OCI-LY1 (cell line): ENCODE measurements around the gene COPS7B.
A peak's percentile ranks its signal among the peaks of the same experiment; 100 is the strongest.

Experiments used
- H2AFZ ChIP-seq: fragments of 200-600 bp; sonication (generic), shearing (Covaris generic); 2 replicates; pipeline ENCODE4 v1.6.0; 2014; ENCODE audit warnings: antibody characterized with exemption, mild to moderate bottlenecking, low read length
- H3F3A ChIP-seq: fragments of 200-600 bp; sonication (generic), shearing (Covaris generic); 2 replicates; pipeline ENCODE4 v1.6.0; 2014; ENCODE audit warnings: mild to moderate bottlenecking, antibody characterized with exemption, low read length, moderate library complexity; ENCODE audit not compliant: insufficient read depth
- H3K27ac ChIP-seq: fragments of 200-600 bp; sonication (generic); 2 replicates; pipeline ENCODE4 v1.5.1; 2014; ENCODE audit warnings: low read length, mixed run types, mild to moderate bottlenecking, low read depth; ENCODE audit not compliant: poor library complexity, severe bottlenecking
- H3K27me3 ChIP-seq: fragments of 200-600 bp; sonication (generic); 2 replicates; pipeline ENCODE4 v1.6.0; 2014; ENCODE audit warnings: antibody characterized with exemption, mild to moderate bottlenecking, low read length, moderate library complexity; ENCODE audit not compliant: insufficient read depth
- H3K36me3 ChIP-seq: fragments of 200-600 bp; sonication (generic); 2 replicates; pipeline ENCODE4 v1.6.1; 2014; ENCODE audit warnings: mild to moderate bottlenecking, antibody characterized with exemption, low read length, moderate library complexity, mixed read lengths; ENCODE audit not compliant: insufficient read depth
- H3K4me1 ChIP-seq: fragments of 200-600 bp; sonication (generic); 2 replicates; pipeline ENCODE4 v1.5.1; 2014; ENCODE audit warnings: mild to moderate bottlenecking, low read length, moderate library complexity; ENCODE audit not compliant: insufficient read depth, severe bottlenecking
- H3K4me2 ChIP-seq: fragments of 200-600 bp; sonication (generic), shearing (Covaris generic); 2 replicates; pipeline ENCODE4 v1.6.1; 2014; ENCODE audit warnings: low read length
- H3K4me3 ChIP-seq: fragments of 200-600 bp; sonication (generic); 2 replicates; pipeline ENCODE4 v1.5.1; 2014; ENCODE audit warnings: low read length, low read depth, mild to moderate bottlenecking, mixed read lengths; ENCODE audit not compliant: poor library complexity, severe bottlenecking
- H3K79me2 ChIP-seq: fragments of 200-600 bp; shearing (Covaris generic); 2 replicates; pipeline ENCODE4 v1.6.1; 2016; ENCODE audit warnings: mixed run types, low read length, mixed read lengths; ENCODE audit not compliant: insufficient read depth
- H3K9ac ChIP-seq: fragments of 200-600 bp; sonication (generic), shearing (Covaris generic); 2 replicates; pipeline ENCODE4 v1.6.1; 2014; ENCODE audit warnings: mild to moderate bottlenecking, low read length, mixed read lengths
- H3K9me2 ChIP-seq: fragments of 200-600 bp; sonication (generic), shearing (Covaris generic); 2 replicates; pipeline ENCODE4 v1.6.1; 2014; ENCODE audit warnings: low read depth, mild to moderate bottlenecking, low read length, mixed read lengths
- H3K9me3 ChIP-seq: fragments of 200-600 bp; shearing (Covaris generic); 2 replicates; pipeline ENCODE4 v1.6.1; 2014; ENCODE audit warnings: low read length, mixed read lengths
- H4K20me1 ChIP-seq: fragments of 200-600 bp; sonication (generic), shearing (Covaris generic); 2 replicates; pipeline ENCODE4 v1.6.0; 2016; ENCODE audit warnings: mild to moderate bottlenecking, low read length; ENCODE audit not compliant: insufficient read depth
- EZH2 ChIP-seq: fragments of 200-600 bp; sonication (generic), shearing (Covaris generic); IDR thresholded peaks from 2 replicates; pipeline ENCODE4 v1.8.0; 2017; ENCODE audit warnings: borderline replicate concordance, mixed run types, mild to moderate bottlenecking, antibody characterized with exemption, low read length, moderate library complexity, mixed read lengths
- TF ChIP-seq, protein P1 (sequence below): fragments of 200-600 bp; sonication (generic), shearing (Covaris generic); IDR thresholded peaks from 2 replicates; pipeline ENCODE4 v1.5.1; 2017; ENCODE audit warnings: mild to moderate bottlenecking, antibody characterized with exemption, low read length, moderate library complexity, mixed read lengths

Gene COPS7B

DNA sequence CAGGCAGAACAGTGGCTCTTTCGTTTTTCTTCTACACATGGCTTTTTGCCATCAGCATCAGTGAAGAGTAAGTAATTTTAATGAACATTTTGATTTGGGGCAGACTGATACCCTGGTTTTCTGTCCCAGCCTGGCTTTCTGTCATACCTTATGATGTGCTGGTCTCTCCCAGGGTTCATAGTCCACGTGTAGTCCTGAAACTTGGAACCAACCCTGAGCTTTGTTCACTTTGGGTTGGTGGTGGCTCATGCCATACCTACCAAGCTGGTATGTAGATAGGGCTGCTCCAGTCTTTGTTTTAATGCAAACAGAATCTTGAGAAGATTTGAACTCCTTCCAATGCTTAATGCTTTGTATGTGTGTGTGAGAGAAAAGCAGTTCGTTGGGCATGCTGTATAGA is 4.9 kb downstream of the COPS7B start:
- no peak overlapping the region for H3K4me3 ChIP-seq
- peaks cover 35% of the 10 kb centered on the region for H3K79me2 ChIP-seq
- no peak overlapping the region for H3K9ac ChIP-seq
- peaks cover 69% of the 10 kb centered on the region for H3K36me3 ChIP-seq
- H2AFZ ChIP-seq, result no peak overlapping the region
- H3K4me2 ChIP-seq, result no peak overlapping the region
- peaks cover 13% of the 10 kb centered on the region for H3K4me1 ChIP-seq
- no peaks in the 10 kb centered on the region for H3F3A ChIP-seq
- no peaks in the 10 kb centered on the region for H3K9me3 ChIP-seq
- H3K27me3 ChIP-seq, result no peaks in the 10 kb centered on the region
- H4K20me1 ChIP-seq, result no peaks in the 10 kb centered on the region; the same call in 1 of the 2 replicates
- no peaks in the 10 kb centered on the region for H3K9me2 ChIP-seq
- H3K27ac ChIP-seq, result no peak overlapping the region
- TF ChIP-seq, protein P1, sequence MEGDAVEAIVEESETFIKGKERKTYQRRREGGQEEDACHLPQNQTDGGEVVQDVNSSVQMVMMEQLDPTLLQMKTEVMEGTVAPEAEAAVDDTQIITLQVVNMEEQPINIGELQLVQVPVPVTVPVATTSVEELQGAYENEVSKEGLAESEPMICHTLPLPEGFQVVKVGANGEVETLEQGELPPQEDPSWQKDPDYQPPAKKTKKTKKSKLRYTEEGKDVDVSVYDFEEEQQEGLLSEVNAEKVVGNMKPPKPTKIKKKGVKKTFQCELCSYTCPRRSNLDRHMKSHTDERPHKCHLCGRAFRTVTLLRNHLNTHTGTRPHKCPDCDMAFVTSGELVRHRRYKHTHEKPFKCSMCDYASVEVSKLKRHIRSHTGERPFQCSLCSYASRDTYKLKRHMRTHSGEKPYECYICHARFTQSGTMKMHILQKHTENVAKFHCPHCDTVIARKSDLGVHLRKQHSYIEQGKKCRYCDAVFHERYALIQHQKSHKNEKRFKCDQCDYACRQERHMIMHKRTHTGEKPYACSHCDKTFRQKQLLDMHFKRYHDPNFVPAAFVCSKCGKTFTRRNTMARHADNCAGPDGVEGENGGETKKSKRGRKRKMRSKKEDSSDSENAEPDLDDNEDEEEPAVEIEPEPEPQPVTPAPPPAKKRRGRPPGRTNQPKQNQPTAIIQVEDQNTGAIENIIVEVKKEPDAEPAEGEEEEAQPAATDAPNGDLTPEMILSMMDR, result no peak

DNA sequence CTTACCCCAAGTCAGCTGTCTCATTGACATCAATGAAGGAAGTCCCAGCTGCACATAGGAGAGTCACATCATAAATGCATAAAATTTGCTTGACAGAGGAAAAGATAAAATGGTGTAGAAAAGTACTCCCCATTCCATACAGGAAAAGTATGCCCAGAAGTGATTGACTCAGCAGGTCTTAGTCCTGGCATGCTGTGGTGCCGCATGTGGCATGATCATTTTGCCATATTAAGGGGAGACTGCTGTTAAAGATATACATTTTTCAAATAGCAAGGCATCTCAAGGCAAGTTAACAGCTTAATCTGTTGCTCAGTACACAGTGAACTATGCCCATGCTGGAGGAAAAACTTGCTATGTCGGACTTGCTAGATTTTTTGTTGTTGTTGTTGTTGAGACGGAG is 8.1 kb downstream of the COPS7B start:
- Histone ChIP-seq H3K4me1 (no peaks in the 10 kb centered on the region), H3K36me3 (peaks cover 88% of the 10 kb centered on the region), H3K9ac (no peak overlapping the region), H3K27ac (no peak overlapping the region), H3K9me2 (no peaks in the 10 kb centered on the region), H3K9me3 (no peaks in the 10 kb centered on the region), H3K79me2 (peaks cover 7% of the 10 kb centered on the region; the same call in 1 of the 2 replicates), H3F3A (no peaks in the 10 kb centered on the region), H2AFZ (no peak overlapping the region), H4K20me1 (no peaks in the 10 kb centered on the region), H3K27me3 (no peaks in the 10 kb centered on the region), H3K4me2 (no peak overlapping the region), H3K4me3 (no peak overlapping the region)
- TF ChIP-seq EZH2, result no peak
- TF ChIP-seq, protein P1, result no peak

DNA sequence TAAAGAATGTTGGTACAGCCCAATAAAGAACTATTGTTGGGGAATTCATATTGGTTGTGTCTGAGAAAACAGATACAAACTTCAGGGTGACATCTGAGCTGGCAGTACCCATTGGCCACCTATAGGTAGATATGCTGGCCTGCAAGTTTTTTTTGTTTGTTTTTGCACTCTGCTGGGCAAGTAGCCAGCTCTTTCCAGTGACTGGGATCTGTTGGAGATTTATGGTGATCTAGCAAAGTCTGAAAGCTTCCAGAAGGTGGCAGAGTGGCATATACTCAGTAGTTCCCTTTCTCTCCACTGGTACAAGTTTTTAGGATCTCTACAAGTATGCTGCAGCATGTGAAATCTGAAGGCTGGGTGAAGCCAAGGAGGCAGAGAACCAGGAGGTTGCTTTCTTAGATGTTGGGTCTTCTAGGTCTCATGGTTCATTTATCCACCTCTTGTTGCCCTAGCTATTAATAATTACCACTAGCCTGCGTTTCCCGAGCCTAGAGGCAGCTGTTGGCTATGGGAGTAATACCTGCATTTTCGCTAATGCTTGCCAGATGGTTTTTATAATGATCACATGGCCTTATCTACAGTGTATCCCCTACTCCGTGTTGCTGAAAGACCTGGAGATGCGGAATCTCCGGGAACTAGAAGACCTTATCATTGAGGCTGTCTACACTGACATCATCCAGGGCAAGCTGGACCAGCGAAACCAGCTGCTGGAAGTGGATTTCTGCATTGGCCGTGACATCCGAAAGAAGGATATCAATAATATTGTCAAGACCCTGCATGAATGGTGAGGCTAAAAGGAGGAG is 9.5 kb downstream of the COPS7B start:
- H3K4me1 ChIP-seq, result no peaks in the 10 kb centered on the region
- H3K4me3 ChIP-seq, result no peak overlapping the region
- no peaks in the 10 kb centered on the region for H3F3A ChIP-seq
- TF ChIP-seq EZH2, result no peak
- no peaks in the 10 kb centered on the region for H4K20me1 ChIP-seq
- H3K36me3 ChIP-seq, result peaks cover 90% of the 10 kb centered on the region
- H3K9me3 ChIP-seq, result no peaks in the 10 kb centered on the region
- H3K4me2 ChIP-seq, result no peak overlapping the region
- no peaks in the 10 kb centered on the region for H3K79me2 ChIP-seq
- no peaks in the 10 kb centered on the region for H3K27me3 ChIP-seq
- no peak overlapping the region for H2AFZ ChIP-seq
- H3K27ac ChIP-seq, result no peak overlapping the region
- H3K9ac ChIP-seq, result no peak overlapping the region
- no peaks in the 10 kb centered on the region for H3K9me2 ChIP-seq

DNA sequence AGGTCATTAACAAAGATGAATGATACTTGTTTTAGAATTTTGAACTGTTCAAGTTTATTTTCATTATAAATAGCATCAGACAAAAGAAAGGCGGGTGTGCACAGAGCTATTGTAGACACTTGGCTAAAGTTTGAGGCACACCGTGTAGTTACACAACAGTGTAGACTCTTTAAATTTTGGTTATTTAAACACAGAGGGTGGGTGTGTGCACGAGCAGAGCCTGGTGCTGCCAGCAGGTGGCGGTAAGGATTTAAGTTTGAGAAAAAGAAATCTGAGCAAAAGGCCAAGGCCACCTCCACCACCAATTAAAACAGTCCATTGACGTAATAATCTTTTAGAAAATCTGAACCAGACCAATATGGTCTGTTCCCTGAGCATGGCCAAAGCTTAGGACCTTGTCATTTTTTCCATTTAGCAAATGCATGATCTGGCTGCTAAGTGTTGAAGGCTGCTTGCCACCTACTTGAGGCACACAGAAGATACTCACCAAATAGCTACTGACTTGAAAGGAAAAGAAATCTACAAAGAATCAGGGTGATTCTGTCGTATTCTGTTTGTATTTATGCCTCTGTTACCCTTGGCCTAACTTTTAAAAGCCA is 14.3 kb downstream of the COPS7B start:
- Histone ChIP-seq H4K20me1 (no peaks in the 10 kb centered on the region), H3K9me3 (no peaks in the 10 kb centered on the region), H3K9ac (no peak overlapping the region), H3K4me3 (no peak overlapping the region), H3K27ac (no peak overlapping the region), H3K4me1 (no peaks in the 10 kb centered on the region), H2AFZ (no peak overlapping the region), H3K27me3 (no peaks in the 10 kb centered on the region), H3F3A (no peaks in the 10 kb centered on the region), H3K79me2 (no peaks in the 10 kb centered on the region), H3K9me2 (no peaks in the 10 kb centered on the region), H3K4me2 (no peak overlapping the region), H3K36me3 (peaks cover 71% of the 10 kb centered on the region)
- no peak for TF ChIP-seq EZH2
- TF ChIP-seq, protein P1, result peak; percentile 79
